ENCODE results near the gene AMN.
"Not testable (repeated sequence)": the region's sequence is repeated elsewhere in the genome, so short reads cannot be mapped to it uniquely, and the experiment has no call there.

The AMN gene

GRCh38 chr14:102891111-102891510 is 31.4 kb upstream of the AMN start:
- CTCF ChIA-PET: no interaction called here
- H3K9me3 Mint-ChIP-seq: no peaks in the 10 kb centered on the region
- H3K4me3 Mint-ChIP-seq: no peak overlapping the region
- no peaks in the 10 kb centered on the region for H3K27me3 Mint-ChIP-seq
- H3K36me3 Mint-ChIP-seq: peaks cover 47% of the 10 kb centered on the region
- no peak overlapping the region for H3K27ac Mint-ChIP-seq
- no peaks in the 10 kb centered on the region for H3K4me1 Mint-ChIP-seq
- DNase-seq: no peak

- Mint-ChIP-seq H3K27ac (no peak overlapping the region), H3K4me3 (no peak overlapping the region), H3K4me1 (no peaks in the 10 kb centered on the region), H3K27me3 (no peaks in the 10 kb centered on the region), H3K36me3 (peaks cover 47% of the 10 kb centered on the region), H3K9me3 (no peaks in the 10 kb centered on the region)
- CTCF ChIA-PET: no interaction called here
- DNase-seq: no peak
Measured at GRCh38 chr14:102891556-102891955, 30.9 kb upstream of the AMN start.

- Mint-ChIP-seq H3K9me3 (no peaks in the 10 kb centered on the region), H3K36me3 (peaks cover 47% of the 10 kb centered on the region), H3K4me3 (no peak overlapping the region), H3K4me1 (peaks cover under 1% of the 10 kb centered on the region), H3K27ac (no peak overlapping the region), H3K27me3 (no peaks in the 10 kb centered on the region)
- DNase-seq: no peak
- CTCF ChIA-PET: no interaction called here
Measured at GRCh38 chr14:102892651-102893050, 29.8 kb upstream of the AMN start.

- no peak for DNase-seq
- Mint-ChIP-seq H3K9me3 (no peaks in the 10 kb centered on the region), H3K4me1 (peaks cover 7% of the 10 kb centered on the region), H3K4me3 (no peak overlapping the region), H3K27ac (peak overlapping the region; percentile 3), H3K27me3 (no peaks in the 10 kb centered on the region), H3K36me3 (peaks cover 45% of the 10 kb centered on the region)
- CTCF ChIA-PET: no interaction called here
Measured at GRCh38 chr14:102893452-102893851, 29.0 kb upstream of the AMN start.

GRCh38 chr14:102896735-102897134 is 25.7 kb upstream of the AMN start:
- H3K4me3 Mint-ChIP-seq, CTCF ChIA-PET, H3K27ac Mint-ChIP-seq: not testable (repeated sequence)

GRCh38 chr14:102897299-102898027 is 25.0 kb upstream of the AMN start:
- Mint-ChIP-seq H3K27me3 (no peaks in the 10 kb centered on the region), H3K36me3 (peaks cover 40% of the 10 kb centered on the region), H3K4me3 (no peak overlapping the region), H3K9me3 (no peaks in the 10 kb centered on the region), H3K27ac (no peak overlapping the region), H3K4me1 (peaks cover 40% of the 10 kb centered on the region)
- CTCF ChIA-PET: no interaction called here
- no peak for DNase-seq

More at GRCh38 chr14:102896735-102897134, 25.7 kb upstream of the AMN start:
- not testable (repeated sequence) for DNase-seq, H3K27me3 Mint-ChIP-seq, H3K9me3 Mint-ChIP-seq
- peaks cover 35% of the 10 kb centered on the region for H3K4me1 Mint-ChIP-seq
- H3K36me3 Mint-ChIP-seq: peaks cover 43% of the 10 kb centered on the region

GRCh38 chr14:102898298-102898697 is 24.2 kb upstream of the AMN start:
- Mint-ChIP-seq H3K27me3 (no peaks in the 10 kb centered on the region), H3K36me3 (peaks cover 42% of the 10 kb centered on the region), H3K27ac (no peak overlapping the region), H3K4me1 (peaks cover 47% of the 10 kb centered on the region), H3K9me3 (no peaks in the 10 kb centered on the region), H3K4me3 (no peak overlapping the region)
- CTCF ChIA-PET: no interaction called here
- no peak for DNase-seq

GRCh38 chr14:102898776-102899515 is 23.5 kb upstream of the AMN start:
- Mint-ChIP-seq H3K27ac (peak overlapping the region; percentile 88), H3K4me1 (peaks cover 47% of the 10 kb centered on the region), H3K9me3 (no peaks in the 10 kb centered on the region), H3K4me3 (no peak overlapping the region), H3K27me3 (no peaks in the 10 kb centered on the region), H3K36me3 (peaks cover 41% of the 10 kb centered on the region)
- DNase-seq: no peak
- CTCF ChIA-PET: no interaction called here

- no peak for DNase-seq
- Mint-ChIP-seq H3K27me3 (no peaks in the 10 kb centered on the region), H3K27ac (peak overlapping the region; percentile 88), H3K36me3 (peaks cover 41% of the 10 kb centered on the region), H3K9me3 (no peaks in the 10 kb centered on the region), H3K4me3 (no peak overlapping the region), H3K4me1 (peaks cover 47% of the 10 kb centered on the region)
- CTCF ChIA-PET: no interaction called here
Measured at GRCh38 chr14:102899516-102899900, 23.0 kb upstream of the AMN start.

- H3K4me3 Mint-ChIP-seq: peak overlapping the region; percentile 11
- peaks cover 47% of the 10 kb centered on the region for H3K4me1 Mint-ChIP-seq
- H3K27ac Mint-ChIP-seq: peak overlapping the region; percentile 88
- CTCF ChIA-PET: interaction anchor here (1.1 kb wide), 1 partner anchor 206 kb away, joined by 3 read pairs; no protein-coding TSS in a partner anchor
- H3K9me3 Mint-ChIP-seq: no peaks in the 10 kb centered on the region
- H3K36me3 Mint-ChIP-seq: peaks cover 40% of the 10 kb centered on the region
- peak; percentile 59 for DNase-seq
- no peaks in the 10 kb centered on the region for H3K27me3 Mint-ChIP-seq
Measured at GRCh38 chr14:102900631-102901571, 21.6 kb upstream of the AMN start.

- H3K9me3 Mint-ChIP-seq: no peaks in the 10 kb centered on the region
- peak; percentile 34 for DNase-seq
- H3K27me3 Mint-ChIP-seq: no peaks in the 10 kb centered on the region
- CTCF ChIA-PET: interaction anchor here (1.1 kb wide), 1 partner anchor 207 kb away, joined by 3 read pairs; no protein-coding TSS in a partner anchor
- peaks cover 38% of the 10 kb centered on the region for H3K36me3 Mint-ChIP-seq
- H3K4me3 Mint-ChIP-seq: peak overlapping the region; percentile 11
- H3K4me1 Mint-ChIP-seq: peaks cover 47% of the 10 kb centered on the region
- peak overlapping the region; percentile 88 for H3K27ac Mint-ChIP-seq
Measured at GRCh38 chr14:102901633-102902032, 20.8 kb upstream of the AMN start.

- H3K9me3 Mint-ChIP-seq: no peaks in the 10 kb centered on the region
- no peak overlapping the region for H3K4me3 Mint-ChIP-seq
- H3K27me3 Mint-ChIP-seq: no peaks in the 10 kb centered on the region
- CTCF ChIA-PET: interaction anchor here (1.1 kb wide), 1 partner anchor 207 kb away, joined by 3 read pairs; no protein-coding TSS in a partner anchor
- H3K27ac Mint-ChIP-seq: peak overlapping the region; percentile 88
- peaks cover 47% of the 10 kb centered on the region for H3K4me1 Mint-ChIP-seq
- DNase-seq: no peak
- H3K36me3 Mint-ChIP-seq: peaks cover 40% of the 10 kb centered on the region
Measured at GRCh38 chr14:102902086-102902485, 20.4 kb upstream of the AMN start.

GRCh38 chr14:102902523-102903247 is 19.8 kb upstream of the AMN start:
- peaks cover 46% of the 10 kb centered on the region for H3K4me1 Mint-ChIP-seq
- H3K9me3 Mint-ChIP-seq: no peaks in the 10 kb centered on the region
- no peaks in the 10 kb centered on the region for H3K27me3 Mint-ChIP-seq
- H3K36me3 Mint-ChIP-seq: peaks cover 39% of the 10 kb centered on the region
- DNase-seq: no peak
- H3K27ac Mint-ChIP-seq: peak overlapping the region; percentile 88
- H3K4me3 Mint-ChIP-seq: no peak overlapping the region
- CTCF ChIA-PET: no interaction called here

Data from activated naive CD4-positive, alpha-beta T cell treated with anti-CD3 and anti-CD28 coated beads, Interleukin-2, amount 10 ng/mL, durations not matched to agents 7 days and 5 days (primary cell).